OCI-LY1 (cell line): ENCODE measurements around the gene NBL1.

ENCODE experiments used
- H2AFZ ChIP-seq: fragments of 200-600 bp; sonication (generic), shearing (Covaris generic); 2 replicates; pipeline ENCODE4 v1.6.0; 2014; ENCODE audit warnings: antibody characterized with exemption, mild to moderate bottlenecking, low read length
- H3F3A ChIP-seq: fragments of 200-600 bp; sonication (generic), shearing (Covaris generic); 2 replicates; pipeline ENCODE4 v1.6.0; 2014; ENCODE audit warnings: mild to moderate bottlenecking, antibody characterized with exemption, low read length, moderate library complexity; ENCODE audit not compliant: insufficient read depth
- H3K27ac ChIP-seq: fragments of 200-600 bp; sonication (generic); 2 replicates; pipeline ENCODE4 v1.5.1; 2014; ENCODE audit warnings: low read length, mixed run types, mild to moderate bottlenecking, low read depth; ENCODE audit not compliant: poor library complexity, severe bottlenecking
- H3K27me3 ChIP-seq: fragments of 200-600 bp; sonication (generic); 2 replicates; pipeline ENCODE4 v1.6.0; 2014; ENCODE audit warnings: antibody characterized with exemption, mild to moderate bottlenecking, low read length, moderate library complexity; ENCODE audit not compliant: insufficient read depth
- H3K36me3 ChIP-seq: fragments of 200-600 bp; sonication (generic); 2 replicates; pipeline ENCODE4 v1.6.1; 2014; ENCODE audit warnings: mild to moderate bottlenecking, antibody characterized with exemption, low read length, moderate library complexity, mixed read lengths; ENCODE audit not compliant: insufficient read depth
- H3K4me1 ChIP-seq: fragments of 200-600 bp; sonication (generic); 2 replicates; pipeline ENCODE4 v1.5.1; 2014; ENCODE audit warnings: mild to moderate bottlenecking, low read length, moderate library complexity; ENCODE audit not compliant: insufficient read depth, severe bottlenecking
- H3K4me2 ChIP-seq: fragments of 200-600 bp; sonication (generic), shearing (Covaris generic); 2 replicates; pipeline ENCODE4 v1.6.1; 2014; ENCODE audit warnings: low read length
- H3K4me3 ChIP-seq: fragments of 200-600 bp; sonication (generic); 2 replicates; pipeline ENCODE4 v1.5.1; 2014; ENCODE audit warnings: low read length, low read depth, mild to moderate bottlenecking, mixed read lengths; ENCODE audit not compliant: poor library complexity, severe bottlenecking
- H3K79me2 ChIP-seq: fragments of 200-600 bp; shearing (Covaris generic); 2 replicates; pipeline ENCODE4 v1.6.1; 2016; ENCODE audit warnings: mixed run types, low read length, mixed read lengths; ENCODE audit not compliant: insufficient read depth
- H3K9ac ChIP-seq: fragments of 200-600 bp; sonication (generic), shearing (Covaris generic); 2 replicates; pipeline ENCODE4 v1.6.1; 2014; ENCODE audit warnings: mild to moderate bottlenecking, low read length, mixed read lengths
- H3K9me2 ChIP-seq: fragments of 200-600 bp; sonication (generic), shearing (Covaris generic); 2 replicates; pipeline ENCODE4 v1.6.1; 2014; ENCODE audit warnings: low read depth, mild to moderate bottlenecking, low read length, mixed read lengths
- H3K9me3 ChIP-seq: fragments of 200-600 bp; shearing (Covaris generic); 2 replicates; pipeline ENCODE4 v1.6.1; 2014; ENCODE audit warnings: low read length, mixed read lengths
- H4K20me1 ChIP-seq: fragments of 200-600 bp; sonication (generic), shearing (Covaris generic); 2 replicates; pipeline ENCODE4 v1.6.0; 2016; ENCODE audit warnings: mild to moderate bottlenecking, low read length; ENCODE audit not compliant: insufficient read depth
- EZH2 ChIP-seq: fragments of 200-600 bp; sonication (generic), shearing (Covaris generic); IDR thresholded peaks from 2 replicates; pipeline ENCODE4 v1.8.0; 2017; ENCODE audit warnings: borderline replicate concordance, mixed run types, mild to moderate bottlenecking, antibody characterized with exemption, low read length, moderate library complexity, mixed read lengths
- TF ChIP-seq, protein P1 (sequence below): fragments of 200-600 bp; sonication (generic), shearing (Covaris generic); IDR thresholded peaks from 2 replicates; pipeline ENCODE4 v1.5.1; 2017; ENCODE audit warnings: mild to moderate bottlenecking, antibody characterized with exemption, low read length, moderate library complexity, mixed read lengths

NBL1 gene

DNA sequence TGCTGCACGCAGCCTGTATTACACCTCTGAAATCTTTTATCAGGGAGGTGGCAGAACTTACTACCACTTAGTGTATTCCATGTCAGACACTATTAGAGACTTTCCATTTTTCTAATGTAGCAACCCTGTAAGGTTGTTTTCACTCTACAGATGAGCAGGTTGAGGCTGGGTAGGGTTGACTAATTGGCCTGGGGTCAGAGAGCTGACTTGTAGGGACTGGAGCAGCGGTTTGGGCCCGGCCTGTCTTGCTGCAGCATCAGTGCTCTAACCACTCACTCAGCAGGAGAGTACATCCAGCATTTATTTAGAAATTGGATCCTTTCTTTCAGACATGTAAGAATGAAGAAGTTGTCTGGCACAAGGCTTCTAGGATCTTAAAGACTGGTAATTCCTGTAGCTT lies 25.7 kb upstream of the NBL1 start:
- no peak overlapping the region for H3K9ac ChIP-seq
- no peaks in the 10 kb centered on the region for H4K20me1 ChIP-seq
- no peaks in the 10 kb centered on the region for H3F3A ChIP-seq
- H2AFZ ChIP-seq = no peak overlapping the region
- H3K27me3 ChIP-seq = no peaks in the 10 kb centered on the region
- peaks cover 20% of the 10 kb centered on the region for H3K79me2 ChIP-seq
- no peaks in the 10 kb centered on the region for H3K9me3 ChIP-seq
- H3K4me3 ChIP-seq = no peak overlapping the region
- TF ChIP-seq, protein P1, sequence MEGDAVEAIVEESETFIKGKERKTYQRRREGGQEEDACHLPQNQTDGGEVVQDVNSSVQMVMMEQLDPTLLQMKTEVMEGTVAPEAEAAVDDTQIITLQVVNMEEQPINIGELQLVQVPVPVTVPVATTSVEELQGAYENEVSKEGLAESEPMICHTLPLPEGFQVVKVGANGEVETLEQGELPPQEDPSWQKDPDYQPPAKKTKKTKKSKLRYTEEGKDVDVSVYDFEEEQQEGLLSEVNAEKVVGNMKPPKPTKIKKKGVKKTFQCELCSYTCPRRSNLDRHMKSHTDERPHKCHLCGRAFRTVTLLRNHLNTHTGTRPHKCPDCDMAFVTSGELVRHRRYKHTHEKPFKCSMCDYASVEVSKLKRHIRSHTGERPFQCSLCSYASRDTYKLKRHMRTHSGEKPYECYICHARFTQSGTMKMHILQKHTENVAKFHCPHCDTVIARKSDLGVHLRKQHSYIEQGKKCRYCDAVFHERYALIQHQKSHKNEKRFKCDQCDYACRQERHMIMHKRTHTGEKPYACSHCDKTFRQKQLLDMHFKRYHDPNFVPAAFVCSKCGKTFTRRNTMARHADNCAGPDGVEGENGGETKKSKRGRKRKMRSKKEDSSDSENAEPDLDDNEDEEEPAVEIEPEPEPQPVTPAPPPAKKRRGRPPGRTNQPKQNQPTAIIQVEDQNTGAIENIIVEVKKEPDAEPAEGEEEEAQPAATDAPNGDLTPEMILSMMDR = no peak
- no peak for TF ChIP-seq EZH2
- no peak overlapping the region for H3K4me2 ChIP-seq
- H3K36me3 ChIP-seq = peaks cover 40% of the 10 kb centered on the region
- H3K4me1 ChIP-seq = no peaks in the 10 kb centered on the region
- no peak overlapping the region for H3K27ac ChIP-seq
- H3K9me2 ChIP-seq = no peaks in the 10 kb centered on the region

DNA sequence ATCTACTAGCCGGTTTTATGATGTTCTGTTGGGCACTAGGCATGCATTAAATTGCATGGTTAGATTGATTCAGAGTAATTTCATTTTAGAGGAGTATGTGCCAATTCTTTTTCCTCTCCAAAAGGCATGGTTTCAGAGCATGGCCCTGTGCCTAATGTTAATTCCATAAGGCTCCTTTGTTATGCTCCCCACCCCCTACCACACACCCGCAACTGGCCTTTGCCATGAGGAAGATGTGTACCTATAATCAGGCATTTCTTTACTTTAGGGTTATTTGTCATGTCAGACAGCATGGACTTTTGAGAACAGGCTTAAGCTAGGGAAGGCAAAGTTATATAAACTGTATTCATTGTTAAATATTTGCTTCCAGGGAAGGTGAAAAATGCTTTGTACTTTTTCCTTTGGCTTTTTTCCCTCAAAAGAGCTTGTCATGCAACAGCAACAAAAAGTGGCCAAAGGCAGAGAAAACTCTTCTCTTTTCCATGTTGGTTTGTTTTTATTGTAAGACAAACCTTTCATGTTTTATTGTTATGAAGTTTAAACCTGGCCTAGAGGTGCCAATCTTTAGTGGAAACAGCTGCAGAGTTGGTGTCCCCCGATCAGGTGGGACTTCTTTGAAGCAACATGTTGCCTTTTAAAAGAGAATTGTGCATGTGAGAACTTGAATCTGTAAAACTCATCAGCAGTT lies 24.3 kb upstream of the NBL1 start:
- Histone ChIP-seq H2AFZ (no peak overlapping the region), H3K4me3 (no peak overlapping the region), H3K4me2 (no peak overlapping the region), H3K9me3 (no peaks in the 10 kb centered on the region), H3K4me1 (no peaks in the 10 kb centered on the region), H3K27ac (no peak overlapping the region), H4K20me1 (no peaks in the 10 kb centered on the region), H3F3A (no peaks in the 10 kb centered on the region), H3K27me3 (no peaks in the 10 kb centered on the region), H3K9ac (no peak overlapping the region), H3K79me2 (peaks cover 20% of the 10 kb centered on the region), H3K36me3 (peaks cover 49% of the 10 kb centered on the region), H3K9me2 (no peaks in the 10 kb centered on the region)
- TF ChIP-seq EZH2 = no peak
- TF ChIP-seq, protein P1 = no peak

DNA sequence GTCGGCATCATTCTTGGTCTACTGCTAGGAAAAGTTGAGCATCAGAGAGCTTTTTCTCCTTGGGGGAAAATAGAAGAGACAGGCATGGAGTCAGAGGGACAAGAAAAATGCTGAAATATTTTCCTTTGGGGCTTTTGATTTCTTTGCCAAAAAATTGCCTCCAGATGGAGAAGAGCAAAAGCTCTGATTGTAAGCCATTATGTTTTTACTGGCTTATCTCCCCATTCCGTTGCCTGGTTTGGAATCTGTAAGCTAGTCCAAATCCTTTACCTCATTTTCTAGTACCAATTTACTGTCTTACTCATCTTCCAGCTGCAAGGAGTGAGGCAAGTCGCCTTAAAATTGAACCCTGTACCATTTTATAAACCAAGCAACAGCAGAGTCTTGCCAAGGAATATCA lies 23.3 kb upstream of the NBL1 start:
- H3K4me3 ChIP-seq = no peak overlapping the region

More for the DNA sequence above, 23.3 kb upstream of the NBL1 start:
- no peaks in the 10 kb centered on the region for H3K9me2 ChIP-seq
- no peak overlapping the region for H3K4me2 ChIP-seq
- no peaks in the 10 kb centered on the region for H3K27me3 ChIP-seq
- no peaks in the 10 kb centered on the region for H4K20me1 ChIP-seq
- H3F3A ChIP-seq = no peaks in the 10 kb centered on the region
- H3K9me3 ChIP-seq = no peaks in the 10 kb centered on the region
- H3K4me1 ChIP-seq = no peaks in the 10 kb centered on the region
- H3K36me3 ChIP-seq = peaks cover 53% of the 10 kb centered on the region
- H3K9ac ChIP-seq = no peak overlapping the region
- H3K79me2 ChIP-seq = peaks cover 20% of the 10 kb centered on the region
- no peak overlapping the region for H2AFZ ChIP-seq
- H3K27ac ChIP-seq = no peak overlapping the region
- no peak for TF ChIP-seq EZH2
- TF ChIP-seq, protein P1 = no peak
